ENCODE results near the gene CSPG4. TPM values are rescaled to one million over a fixed set of nuclear protein-coding genes. Genes with fewer than 3 reads are reported as not detected.

Gene CSPG4
- total RNA-seq, 1 donor from 2014 or later = 0.79 TPM

- TF ChIP-seq CTCF (IDR thresholded peaks at IDR 0.05; ENCODE audit: insufficient read depth, low read length, severe bottlenecking) = no peak
- no peak for DNase-seq (ENCODE audit: low read depth)
- peaks cover 6% of the 10 kb centered on the region for H3K36me3 ChIP-seq (ENCODE audit: control insufficient read depth, insufficient read depth, low read length)
Measured at GRCh38 chr15:75661756-75662140, 50.9 kb downstream of the CSPG4 start.

GRCh38 chr15:75661100-75661755 lies 51.4 kb downstream of the CSPG4 start:
- Histone ChIP-seq H3K36me3 (ENCODE audit: control insufficient read depth, insufficient read depth, low read length) (peaks cover 10% of the 10 kb centered on the region), H3K27me3 (ENCODE audit: control insufficient read depth, insufficient read depth, low read length) (no peaks in the 10 kb centered on the region), H3K4me3 (ENCODE audit: low read depth, low read length) (no peak overlapping the region)
- DNase-seq (ENCODE audit: low read depth) (peak; percentile 90), FAIRE-seq (no peak)
- TF ChIP-seq CTCF (IDR thresholded peaks at IDR 0.05; ENCODE audit: insufficient read depth, low read length, severe bottlenecking) = no peak

More at GRCh38 chr15:75661756-75662140, 50.9 kb downstream of the CSPG4 start:
- no peak overlapping the region for H3K4me3 ChIP-seq (ENCODE audit: low read depth, low read length)
- no peak for FAIRE-seq
- no peaks in the 10 kb centered on the region for H3K27me3 ChIP-seq (ENCODE audit: control insufficient read depth, insufficient read depth, low read length)

GRCh38 chr15:75659928-75660645 lies 52.6 kb downstream of the CSPG4 start:
- FAIRE-seq (no peak), DNase-seq (ENCODE audit: low read depth) (peak; percentile 34)
- Histone ChIP-seq H3K36me3 (ENCODE audit: control insufficient read depth, insufficient read depth, low read length) (peaks cover 14% of the 10 kb centered on the region), H3K27me3 (ENCODE audit: control insufficient read depth, insufficient read depth, low read length) (no peaks in the 10 kb centered on the region), H3K4me3 (ENCODE audit: low read depth, low read length) (no peak overlapping the region)
- no peak for TF ChIP-seq CTCF (IDR thresholded peaks at IDR 0.05; ENCODE audit: insufficient read depth, low read length, severe bottlenecking)

GRCh38 chr15:75659141-75659771 lies 53.4 kb downstream of the CSPG4 start:
- Histone ChIP-seq H3K4me3 (ENCODE audit: low read depth, low read length) (no peak overlapping the region), H3K36me3 (ENCODE audit: control insufficient read depth, insufficient read depth, low read length) (peaks cover 19% of the 10 kb centered on the region), H3K27me3 (ENCODE audit: control insufficient read depth, insufficient read depth, low read length) (no peaks in the 10 kb centered on the region)
- DNase-seq (ENCODE audit: low read depth) (no peak), FAIRE-seq (no peak)
- TF ChIP-seq CTCF (IDR thresholded peaks at IDR 0.05; ENCODE audit: insufficient read depth, low read length, severe bottlenecking) = no peak

- TF ChIP-seq CTCF (IDR thresholded peaks at IDR 0.05; ENCODE audit: insufficient read depth, low read length, severe bottlenecking) = no peak
- Histone ChIP-seq H3K4me3 (ENCODE audit: low read depth, low read length) (no peak overlapping the region), H3K36me3 (ENCODE audit: control insufficient read depth, insufficient read depth, low read length) (peaks cover 31% of the 10 kb centered on the region), H3K27me3 (ENCODE audit: control insufficient read depth, insufficient read depth, low read length) (no peaks in the 10 kb centered on the region)
- DNase-seq (ENCODE audit: low read depth) (no peak), FAIRE-seq (no peak)
Measured at GRCh38 chr15:75656813-75657212, 55.8 kb downstream of the CSPG4 start.

Measured in bronchial epithelial cell (primary cell).